Liver (tissue), 3 donors: ENCODE data around the gene INPP5F.

Experiments used
- ATF3 ChIP-seq: IDR thresholded peaks from 2 replicates; pipeline ENCODE4 v1.6.1; 2016; ENCODE audit warnings: antibody characterized with exemption
- CTCF ChIP-seq: fragments of 150-350 bp; IDR thresholded peaks from 2 replicates; pipeline ENCODE4 v1.5.1; 2017; ENCODE audit warnings: improper control_type of control experiment, low read depth, low read length; ENCODE audit not compliant: missing input control
- EGR1 ChIP-seq, 2 donors: IDR thresholded peaks; 2 replicates each; pipeline ENCODE4 v1.6.1; 2016 to 2018; ENCODE audit warnings: antibody characterized with exemption in 2 of 2, low read depth in 2 of 2
- FOXA1 ChIP-seq: IDR thresholded peaks from 2 replicates; pipeline ENCODE4 v1.6.1; 2016; ENCODE audit warnings: antibody characterized with exemption
- GABPA ChIP-seq, 2 donors: IDR thresholded peaks in 1 of 2; conservative IDR thresholded peaks in 1 of 2; 2 replicates each; pipeline ENCODE4 v1.6.1; 2016; ENCODE audit warnings: antibody characterized with exemption in 2 of 2, mild to moderate bottlenecking in 1 of 2, moderate library complexity in 1 of 2
- HNF4G ChIP-seq: IDR thresholded peaks from 2 replicates; pipeline ENCODE4 v1.6.1; 2016; ENCODE audit warnings: antibody characterized with exemption
- MAX ChIP-seq: IDR thresholded peaks from 2 replicates; pipeline ENCODE4 v1.6.1; 2016; ENCODE audit warnings: antibody characterized with exemption
- NR2F2 ChIP-seq: IDR thresholded peaks from 2 replicates; pipeline ENCODE4 v1.6.1; 2016; ENCODE audit warnings: antibody characterized with exemption
- RAD21 ChIP-seq, 2 donors: IDR thresholded peaks; 2 replicates each; pipeline ENCODE4 v1.6.1; 2016; ENCODE audit warnings: antibody characterized with exemption in 2 of 2, mild to moderate bottlenecking in 2 of 2
- REST ChIP-seq: IDR thresholded peaks from 2 replicates; pipeline ENCODE4 v1.6.1; 2016; ENCODE audit warnings: antibody characterized with exemption, mild to moderate bottlenecking
- SP1 ChIP-seq: IDR thresholded peaks from 2 replicates; pipeline ENCODE4 v1.6.1; 2018; ENCODE audit warnings: antibody characterized with exemption, mild to moderate bottlenecking
- TAF1 ChIP-seq: conservative IDR thresholded peaks from 2 replicates; pipeline ENCODE4 v1.6.1; 2016; ENCODE audit warnings: antibody characterized with exemption, mild to moderate bottlenecking
- YY1 ChIP-seq: IDR thresholded peaks from 2 replicates; pipeline ENCODE4 v1.6.1; 2016; ENCODE audit warnings: antibody characterized with exemption, mild to moderate bottlenecking
- ZBTB33 ChIP-seq: IDR thresholded peaks from 2 replicates; pipeline ENCODE4 v1.6.1; 2016; ENCODE audit warnings: antibody characterized with exemption
- donor health status: healthy.
- donor health status: healthy.

GRCh38 chr10:119679480-119679829, 46.4 kb upstream of the INPP5F start:
- TF ChIP-seq CTCF = no peak
- no peak for TF ChIP-seq EGR1 (IDR thresholded peaks at IDR 0.05; ENCODE audit: low read depth in 2 of 2)
- TF ChIP-seq YY1 = no peak
- TF ChIP-seq GABPA (IDR thresholded peaks at IDR 0.05 in 1 of 2, conservative IDR thresholded peaks at IDR 0.05 in 1 of 2) = no peak
- TF ChIP-seq ZBTB33 = no peak
- no peak for TF ChIP-seq REST
- no peak for TF ChIP-seq HNF4G
- TF ChIP-seq SP1 = no peak
- no peak for TF ChIP-seq ATF3
- no peak for TF ChIP-seq MAX
- TF ChIP-seq TAF1 = no peak
- no peak for TF ChIP-seq NR2F2
- no peak for TF ChIP-seq FOXA1
- no peak for TF ChIP-seq RAD21 (IDR thresholded peaks at IDR 0.05)
